GM12878 (cell line): ENCODE data around the gene ZBTB5. TPM values are rescaled to one million over a fixed set of nuclear protein-coding genes. Genes with fewer than 3 reads are reported as not detected.

Experiments
- ASH2L ChIP-seq: fragments of 300-600, 200-600 bp; sonication (generic); IDR thresholded peaks from 2 replicates; pipeline ENCODE4 v1.6.1; 2017; ENCODE audit warnings: low read depth, mild to moderate bottlenecking, borderline replicate concordance
- CHD4 ChIP-seq: fragments of 200-600 bp; sonication (generic); IDR thresholded peaks from 2 replicates; pipeline ENCODE4 v1.6.1; 2016; ENCODE audit warnings: mild to moderate bottlenecking
- EGR1 ChIP-seq, 2 experiments: IDR thresholded peaks; 1 replicate in 1 of 2; 2 replicates in 1 of 2; pipeline ENCODE4 v1.6.1; 2011 to 2012; ENCODE audit warnings: low read depth in 2 of 2, low read length in 2 of 2, borderline replicate concordance in 1 of 2, mild to moderate bottlenecking in 1 of 2, moderate library complexity in 1 of 2
- FOS ChIP-seq: IDR thresholded peaks from 3 replicates; pipeline ENCODE4 v1.6.1; 2011; ENCODE audit warnings: borderline replicate concordance; ENCODE audit not compliant: insufficient read length; ENCODE audit errors: extremely low read depth
- GABPA ChIP-seq: IDR thresholded peaks from 2 replicates; pipeline ENCODE4 v1.6.1; 2014; ENCODE audit warnings: antibody characterized with exemption, low read depth, mild to moderate bottlenecking, inconsistent platforms
- HDGF ChIP-seq: fragments of 450-650 bp; IDR thresholded peaks from 2 replicates; pipeline ENCODE4 v1.6.1; 2016; ENCODE audit warnings: antibody characterized with exemption
- JUNB ChIP-seq: IDR thresholded peaks from 2 replicates; pipeline ENCODE4 v1.6.1; 2016; ENCODE audit warnings: antibody characterized with exemption, mild to moderate bottlenecking
- KDM1A ChIP-seq: fragments of 200-600 bp; sonication (generic); IDR thresholded peaks from 2 replicates; pipeline ENCODE4 v1.6.1; 2016; ENCODE audit warnings: borderline replicate concordance
- LARP7 ChIP-seq: fragments of 450-650 bp; IDR thresholded peaks from 2 replicates; pipeline ENCODE4 v1.6.1; 2017; ENCODE audit warnings: mild to moderate bottlenecking
- MLLT1 ChIP-seq: fragments of 450-650 bp; IDR thresholded peaks from 2 replicates; pipeline ENCODE4 v1.6.1; 2016; ENCODE audit warnings: mild to moderate bottlenecking
- MTA2 ChIP-seq: fragments of 450-650 bp; IDR thresholded peaks from 2 replicates; pipeline ENCODE4 v1.6.1; 2016; ENCODE audit warnings: low read depth, mild to moderate bottlenecking, moderate library complexity
- NBN ChIP-seq: fragments of 450-650 bp; IDR thresholded peaks from 2 replicates; pipeline ENCODE4 v1.6.1; 2016
- NFYB ChIP-seq: IDR thresholded peaks from 2 replicates; pipeline ENCODE4 v1.6.1; 2011; ENCODE audit warnings: low read depth, mild to moderate bottlenecking, low read length, improper control_type of control experiment, moderate library complexity; ENCODE audit not compliant: insufficient read depth
- NR2C1 ChIP-seq: fragments of 450-650 bp; IDR thresholded peaks from 2 replicates; pipeline ENCODE4 v1.6.1; 2017; ENCODE audit warnings: antibody characterized with exemption, mild to moderate bottlenecking, moderate library complexity
- POU2F2 ChIP-seq: IDR thresholded peaks from 3 replicates; pipeline ENCODE4 v1.6.1; 2011; ENCODE audit warnings: low read depth, mild to moderate bottlenecking, low read length, borderline replicate concordance
- RUNX3 ChIP-seq: IDR thresholded peaks from 2 replicates; pipeline ENCODE4 v1.6.1; 2012; ENCODE audit warnings: low read length, inconsistent platforms
- SIX5 ChIP-seq: IDR thresholded peaks from 2 replicates; pipeline ENCODE4 v1.6.1; 2011; ENCODE audit warnings: mild to moderate bottlenecking, low read depth, low read length, moderate library complexity; ENCODE audit not compliant: severe bottlenecking
- TCF3 ChIP-seq: IDR thresholded peaks from 2 replicates; pipeline ENCODE4 v1.6.1; 2012; ENCODE audit warnings: low read depth, mild to moderate bottlenecking, low read length, borderline replicate concordance; ENCODE audit not compliant: insufficient read depth
- ZNF274 ChIP-seq: IDR thresholded peaks from one replicate; pipeline ENCODE4 v1.8.0; 2011; ENCODE audit not compliant: insufficient read length, insufficient read depth
- ZNF384 ChIP-seq: IDR thresholded peaks from 2 replicates; pipeline ENCODE4 v1.6.1; 2012; ENCODE audit warnings: low read depth, mild to moderate bottlenecking, low read length, improper control_type of control experiment, borderline replicate concordance
- ZZZ3 ChIP-seq: IDR thresholded peaks from 2 replicates; pipeline ENCODE4 v1.6.1; 2011; ENCODE audit warnings: low read depth; ENCODE audit not compliant: control insufficient read depth, insufficient read length
- polyA plus RNA-seq, 11 experiments: library from polyadenylated mRNA; depleted of rRNA in 4 of 11; unstranded in 6 of 11; stranded (reverse) in 5 of 11; fragments of >200 nt; fragmentation: Nextera tagmentation in 4 of 11; fragmentation: Illumina TruSeq in 1 of 11; extraction: Ambion mirVana in 4 of 11; extraction: Trizol in 1 of 11; gene quantifications; 1 replicate in 1 of 11; 2 replicates in 10 of 11; pipeline versions ENCODE4 v1.2.1 to v1.2.3, GENCODE V29; 2011 to 2016; ENCODE audit warnings: inconsistent platforms in 2 of 11, missing spikeins in 2 of 11, low read depth in 1 of 11
- total RNA-seq, 4 experiments: library from RNA; depleted of rRNA in 3 of 4; stranded (reverse); fragments of >200 nt in 3 of 4; fragmentation: Illumina TruSeq in 1 of 4; extraction: Trizol in 1 of 4; gene quantifications; 2 replicates each; pipeline versions ENCODE4 v1.2.1 to v1.2.3, GENCODE V29; 2013 to 2021
- TF ChIP-seq, protein P1 (sequence below): fragments of 150-350 bp; IDR thresholded peaks from 2 replicates; pipeline ENCODE4 v1.6.1; 2016; ENCODE audit warnings: low read depth, low read length
- TF ChIP-seq, protein P2 (sequence below): fragments of 450-650 bp; formaldehyde crosslinking; IDR thresholded peaks from 2 replicates; pipeline ENCODE4 v1.4.0; 2020; ENCODE audit warnings: mild to moderate bottlenecking, moderate library complexity

The ZBTB5 gene
- total and polyA plus RNA-seq, 10 of the 15 experiments (the other 5 are each of a cell fraction or from before 2014, with no cell fraction given) = 1.4 to 32.5 (median 12.1) TPM

- TF ChIP-seq, protein P1, sequence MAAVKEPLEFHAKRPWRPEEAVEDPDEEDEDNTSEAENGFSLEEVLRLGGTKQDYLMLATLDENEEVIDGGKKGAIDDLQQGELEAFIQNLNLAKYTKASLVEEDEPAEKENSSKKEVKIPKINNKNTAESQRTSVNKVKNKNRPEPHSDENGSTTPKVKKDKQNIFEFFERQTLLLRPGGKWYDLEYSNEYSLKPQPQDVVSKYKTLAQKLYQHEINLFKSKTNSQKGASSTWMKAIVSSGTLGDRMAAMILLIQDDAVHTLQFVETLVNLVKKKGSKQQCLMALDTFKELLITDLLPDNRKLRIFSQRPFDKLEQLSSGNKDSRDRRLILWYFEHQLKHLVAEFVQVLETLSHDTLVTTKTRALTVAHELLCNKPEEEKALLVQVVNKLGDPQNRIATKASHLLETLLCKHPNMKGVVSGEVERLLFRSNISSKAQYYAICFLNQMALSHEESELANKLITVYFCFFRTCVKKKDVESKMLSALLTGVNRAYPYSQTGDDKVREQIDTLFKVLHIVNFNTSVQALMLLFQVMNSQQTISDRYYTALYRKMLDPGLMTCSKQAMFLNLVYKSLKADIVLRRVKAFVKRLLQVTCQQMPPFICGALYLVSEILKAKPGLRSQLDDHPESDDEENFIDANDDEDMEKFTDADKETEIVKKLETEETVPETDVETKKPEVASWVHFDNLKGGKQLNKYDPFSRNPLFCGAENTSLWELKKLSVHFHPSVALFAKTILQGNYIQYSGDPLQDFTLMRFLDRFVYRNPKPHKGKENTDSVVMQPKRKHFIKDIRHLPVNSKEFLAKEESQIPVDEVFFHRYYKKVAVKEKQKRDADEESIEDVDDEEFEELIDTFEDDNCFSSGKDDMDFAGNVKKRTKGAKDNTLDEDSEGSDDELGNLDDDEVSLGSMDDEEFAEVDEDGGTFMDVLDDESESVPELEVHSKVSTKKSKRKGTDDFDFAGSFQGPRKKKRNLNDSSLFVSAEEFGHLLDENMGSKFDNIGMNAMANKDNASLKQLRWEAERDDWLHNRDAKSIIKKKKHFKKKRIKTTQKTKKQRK = no peak
- TF ChIP-seq TCF3 (peak; percentile 99), MTA2 (peak; percentile 99), RUNX3 (no peak), GABPA (no peak), MLLT1 (peak; percentile 98), HDGF (no peak), EGR1 (IDR thresholded peaks at IDR 0.05; ENCODE audit: borderline replicate concordance in 1 of 2, low read depth in 2 of 2, low read length in 2 of 2) (peak; percentile 27 to 56), ZNF274 (no peak), ZZZ3 (no peak), CHD4 (no peak), NFYB (0 out of 2 replicates have a peak, but pooled peaks have one; percentile 15), ASH2L (no peak), NBN (peak; percentile 99), FOS (no peak), SIX5 (no peak), POU2F2 (peak; percentile 91), KDM1A (no peak), LARP7 (peak; percentile 35; the same call in 1 of the 2 replicates), JUNB (peak; percentile 99), ZNF384 (no peak), NR2C1 (peak; percentile 35)
- TF ChIP-seq, protein P2, sequence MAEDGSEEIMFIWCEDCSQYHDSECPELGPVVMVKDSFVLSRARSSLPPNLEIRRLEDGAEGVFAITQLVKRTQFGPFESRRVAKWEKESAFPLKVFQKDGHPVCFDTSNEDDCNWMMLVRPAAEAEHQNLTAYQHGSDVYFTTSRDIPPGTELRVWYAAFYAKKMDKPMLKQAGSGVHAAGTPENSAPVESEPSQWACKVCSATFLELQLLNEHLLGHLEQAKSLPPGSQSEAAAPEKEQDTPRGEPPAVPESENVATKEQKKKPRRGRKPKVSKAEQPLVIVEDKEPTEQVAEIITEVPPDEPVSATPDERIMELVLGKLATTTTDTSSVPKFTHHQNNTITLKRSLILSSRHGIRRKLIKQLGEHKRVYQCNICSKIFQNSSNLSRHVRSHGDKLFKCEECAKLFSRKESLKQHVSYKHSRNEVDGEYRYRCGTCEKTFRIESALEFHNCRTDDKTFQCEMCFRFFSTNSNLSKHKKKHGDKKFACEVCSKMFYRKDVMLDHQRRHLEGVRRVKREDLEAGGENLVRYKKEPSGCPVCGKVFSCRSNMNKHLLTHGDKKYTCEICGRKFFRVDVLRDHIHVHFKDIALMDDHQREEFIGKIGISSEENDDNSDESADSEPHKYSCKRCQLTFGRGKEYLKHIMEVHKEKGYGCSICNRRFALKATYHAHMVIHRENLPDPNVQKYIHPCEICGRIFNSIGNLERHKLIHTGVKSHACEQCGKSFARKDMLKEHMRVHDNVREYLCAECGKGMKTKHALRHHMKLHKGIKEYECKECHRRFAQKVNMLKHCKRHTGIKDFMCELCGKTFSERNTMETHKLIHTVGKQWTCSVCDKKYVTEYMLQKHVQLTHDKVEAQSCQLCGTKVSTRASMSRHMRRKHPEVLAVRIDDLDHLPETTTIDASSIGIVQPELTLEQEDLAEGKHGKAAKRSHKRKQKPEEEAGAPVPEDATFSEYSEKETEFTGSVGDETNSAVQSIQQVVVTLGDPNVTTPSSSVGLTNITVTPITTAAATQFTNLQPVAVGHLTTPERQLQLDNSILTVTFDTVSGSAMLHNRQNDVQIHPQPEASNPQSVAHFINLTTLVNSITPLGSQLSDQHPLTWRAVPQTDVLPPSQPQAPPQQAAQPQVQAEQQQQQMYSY (CRISPR knock-in tag) = no peak
Measured at GRCh38 chr9:37408933-37409710, 56.1 kb downstream of the ZBTB5 start (continued).
